Mesenchymal stem cell (in vitro differentiated cells and primary cell): ENCODE data around the gene FLT1.

Source experiments
- DNase-seq: peaks from one replicate; pipeline ENCODE4 v3.0.0-alpha.2; 2013
- H2AFZ ChIP-seq: one replicate; pipeline ENCODE4 v1.6.1; 2013; ENCODE audit warnings: low read depth, mild to moderate bottlenecking, control low read depth, inconsistent platforms, low read length, moderate library complexity
- H2AK5ac ChIP-seq: 2 replicates; pipeline ENCODE4 v1.6.1; 2013; ENCODE audit warnings: low read length, moderate library complexity, mild to moderate bottlenecking, inconsistent platforms; ENCODE audit not compliant: severe bottlenecking
- H2BK120ac ChIP-seq: one replicate; pipeline ENCODE4 v1.6.1; 2013; ENCODE audit warnings: low read depth, mild to moderate bottlenecking, inconsistent platforms, low read length, moderate library complexity
- H2BK12ac ChIP-seq, 2 experiments: one replicate each; pipeline ENCODE4 v1.6.1; 2013; ENCODE audit warnings: inconsistent platforms in 2 of 2, low read length in 2 of 2, mild to moderate bottlenecking in 2 of 2, moderate library complexity in 2 of 2, control low read depth in 1 of 2
- H2BK15ac ChIP-seq: one replicate; pipeline ENCODE4 v1.6.1; 2013; ENCODE audit warnings: mild to moderate bottlenecking, low read depth, inconsistent platforms; ENCODE audit not compliant: poor library complexity, severe bottlenecking
- H2BK5ac ChIP-seq: 2 replicates; pipeline ENCODE4 v1.6.1; 2013; ENCODE audit warnings: low read depth, mild to moderate bottlenecking, low read length, control low read depth, inconsistent platforms; ENCODE audit not compliant: poor library complexity, severe bottlenecking
- H3K14ac ChIP-seq, 2 experiments: one replicate each; pipeline ENCODE4 v1.6.1; 2013; ENCODE audit warnings: inconsistent platforms in 2 of 2, low read length in 2 of 2, control low read depth in 1 of 2, mild to moderate bottlenecking in 1 of 2, moderate library complexity in 1 of 2
- H3K18ac ChIP-seq, 2 experiments: one replicate each; pipeline ENCODE4 v1.6.1; 2013; ENCODE audit warnings: inconsistent platforms in 2 of 2, low read length in 2 of 2, control low read depth in 1 of 2, low read depth in 1 of 2, mild to moderate bottlenecking in 1 of 2
- H3K23ac ChIP-seq, 2 experiments: one replicate each; pipeline ENCODE4 v1.6.1; 2013; ENCODE audit warnings: inconsistent platforms in 2 of 2, low read length in 2 of 2, mild to moderate bottlenecking in 2 of 2, moderate library complexity in 2 of 2, control low read depth in 1 of 2
- H3K27ac ChIP-seq: 2 replicates; pipeline ENCODE4 v1.5.1; 2013; ENCODE audit warnings: mild to moderate bottlenecking, moderate library complexity, low read length, control low read depth, inconsistent platforms; ENCODE audit not compliant: poor library complexity, severe bottlenecking
- H3K27me3 ChIP-seq, 2 experiments: 2 replicates each; pipeline versions ENCODE4 v1.6.1 to v1.7.0; 2013; ENCODE audit warnings: low read length in 2 of 2, mild to moderate bottlenecking in 2 of 2, moderate library complexity in 2 of 2, control low read depth in 1 of 2, inconsistent platforms in 1 of 2; ENCODE audit not compliant: control insufficient read depth in 1 of 2, insufficient read depth in 1 of 2
- H3K36me3 ChIP-seq, 2 experiments: 2 replicates each; pipeline versions ENCODE4 v1.6.1 to v1.7.0; 2013; ENCODE audit warnings: low read length in 2 of 2, control low read depth in 1 of 2, inconsistent platforms in 1 of 2, low read depth in 1 of 2, mild to moderate bottlenecking in 1 of 2; ENCODE audit not compliant: insufficient read depth in 2 of 2, control insufficient read depth in 1 of 2
- H3K4ac ChIP-seq, 2 experiments: one replicate each; pipeline ENCODE4 v1.6.1; 2013; ENCODE audit warnings: inconsistent platforms in 2 of 2, low read length in 2 of 2, mild to moderate bottlenecking in 2 of 2, moderate library complexity in 2 of 2, control low read depth in 1 of 2, low read depth in 1 of 2
- H3K4me1 ChIP-seq: 2 replicates; pipeline ENCODE4 v1.6.1; 2013; ENCODE audit warnings: low read depth, low read length, control low read depth; ENCODE audit not compliant: control insufficient read depth, insufficient read depth
- H3K4me2 ChIP-seq: 2 replicates; pipeline ENCODE4 v1.6.1; 2013; ENCODE audit warnings: low read length, mild to moderate bottlenecking, inconsistent platforms; ENCODE audit not compliant: poor library complexity, severe bottlenecking
- H3K4me3 ChIP-seq, 2 experiments: 2 replicates each; pipeline versions ENCODE4 v1.5.1 to v1.7.0; 2013; ENCODE audit warnings: low read length in 2 of 2, mild to moderate bottlenecking in 2 of 2, control low read depth in 1 of 2, low read depth in 1 of 2; ENCODE audit not compliant: insufficient read depth in 1 of 2
- H3K79me1 ChIP-seq: replicated peaks from 2 replicates; pipeline ENCODE4 v1.6.1; 2013; ENCODE audit warnings: mild to moderate bottlenecking, control low read depth, low read length, inconsistent platforms; ENCODE audit not compliant: poor library complexity, severe bottlenecking
- H3K9ac ChIP-seq: 2 replicates; pipeline ENCODE4 v1.7.0; 2013; ENCODE audit warnings: mild to moderate bottlenecking, low read length, moderate library complexity
- H3K9me3 ChIP-seq: 2 replicates; pipeline ENCODE4 v1.7.0; 2013; ENCODE audit warnings: mild to moderate bottlenecking, low read length; ENCODE audit not compliant: control insufficient read depth
- H4K8ac ChIP-seq: one replicate; pipeline ENCODE4 v1.6.1; 2013; ENCODE audit warnings: inconsistent platforms, mild to moderate bottlenecking, low read length, moderate library complexity
- H4K91ac ChIP-seq: one replicate; pipeline ENCODE4 v1.6.1; 2013; ENCODE audit warnings: mild to moderate bottlenecking, low read length, inconsistent platforms
- WGBS: methylation state at CpG from one replicate; pipeline ENCODE4 v1.1.7; 2013; ENCODE audit warnings: mixed read lengths; 5-methylcytosine and 5-hydroxymethylcytosine counted together

The FLT1 gene

GRCh38 chr13:28306325-28306724, 188.6 kb downstream of the FLT1 start:
- no peak overlapping the region for H3K14ac ChIP-seq
- H3K4me1 ChIP-seq = no peaks in the 10 kb centered on the region
- no peak overlapping the region for H2BK12ac ChIP-seq
- H2BK15ac ChIP-seq = no peak overlapping the region
- H2AK5ac ChIP-seq = no peak overlapping the region
- no peak overlapping the region for H4K91ac ChIP-seq
- H4K8ac ChIP-seq = no peak overlapping the region
- no peak overlapping the region for H3K23ac ChIP-seq
- no peak overlapping the region for H2BK5ac ChIP-seq
- H3K4me3 ChIP-seq = no peak overlapping the region
- H3K79me1 ChIP-seq = no peaks in the 10 kb centered on the region
- H3K18ac ChIP-seq = no peak overlapping the region
- no peak overlapping the region for H3K9ac ChIP-seq
- H3K36me3 ChIP-seq = no peaks in the 10 kb centered on the region
- no peak overlapping the region for H2AFZ ChIP-seq
- H3K27ac ChIP-seq = no peak overlapping the region
- no peak overlapping the region for H3K4ac ChIP-seq
- H3K27me3 ChIP-seq = peaks cover 0 to 11% of the 10 kb centered on the region in 2 experiments
- no peak for DNase-seq
- no peak overlapping the region for H3K4me2 ChIP-seq
- WGBS = 94% methylated on average over 9 of the region's 10 CpGs
- H3K9me3 ChIP-seq = no peaks in the 10 kb centered on the region
- no peak overlapping the region for H2BK120ac ChIP-seq

GRCh38 chr13:28301839-28302238, 193.1 kb downstream of the FLT1 start:
- H3K79me1 ChIP-seq = no peaks in the 10 kb centered on the region
- H2BK12ac ChIP-seq = no peak overlapping the region
- no peak overlapping the region for H3K18ac ChIP-seq
- H3K4me3 ChIP-seq = no peak overlapping the region
- no peak overlapping the region for H2AK5ac ChIP-seq
- DNase-seq = no peak
- H2BK120ac ChIP-seq = no peak overlapping the region
- H3K23ac ChIP-seq = no peak overlapping the region
- H4K8ac ChIP-seq = no peak overlapping the region
- H2BK5ac ChIP-seq = no peak overlapping the region
- H3K9me3 ChIP-seq = no peaks in the 10 kb centered on the region
- no peak overlapping the region for H2AFZ ChIP-seq
- no peak overlapping the region for H3K27ac ChIP-seq
- no peak overlapping the region for H3K14ac ChIP-seq
- WGBS = no CpG with 5 or more reads among the region's 4 CpGs
- H4K91ac ChIP-seq = no peak overlapping the region
- H3K36me3 ChIP-seq = peaks cover 0 to 3% of the 10 kb centered on the region in 2 experiments
- H2BK15ac ChIP-seq = no peak overlapping the region
- no peak overlapping the region for H3K9ac ChIP-seq
- H3K4me2 ChIP-seq = no peak overlapping the region
- no peak overlapping the region for H3K4ac ChIP-seq
- H3K27me3 ChIP-seq = peaks cover 0 to 6% of the 10 kb centered on the region in 2 experiments
- H3K4me1 ChIP-seq = peaks cover 6% of the 10 kb centered on the region

GRCh38 chr13:28299916-28300315, 195.0 kb downstream of the FLT1 start:
- no peak for DNase-seq
- WGBS = 100% methylated on average over 1 of the region's 2 CpGs
- no peak overlapping the region for H3K14ac ChIP-seq

GRCh38 chr13:28297341-28297740, 197.6 kb downstream of the FLT1 start:
- Histone ChIP-seq H2BK12ac (no peak overlapping the region), H3K4me2 (peak overlapping the region; percentile 16), H3K4me3 (no peak overlapping the region), H3K9me3 (no peaks in the 10 kb centered on the region), H2BK15ac (no peak overlapping the region), H3K27ac (no peak overlapping the region), H2BK120ac (no peak overlapping the region), H3K36me3 (peaks cover 8 to 30% of the 10 kb centered on the region in 2 experiments), H2BK5ac (no peak overlapping the region), H3K14ac (no peak overlapping the region), H3K23ac (no peak overlapping the region), H3K79me1 (no peaks in the 10 kb centered on the region), H3K9ac (no peak overlapping the region), H4K91ac (no peak overlapping the region), H2AK5ac (no peak overlapping the region), H4K8ac (peak overlapping the region; percentile 69), H3K4me1 (peaks cover 8% of the 10 kb centered on the region), H3K4ac (no peak overlapping the region), H3K18ac (no peak overlapping the region), H3K27me3 (no peaks in the 10 kb centered on the region), H2AFZ (no peak overlapping the region)
- DNase-seq = no peak
- 79% methylated on average over 3 of the region's 3 CpGs for WGBS

More at GRCh38 chr13:28299916-28300315, 195.0 kb downstream of the FLT1 start:
- H3K36me3 ChIP-seq = peaks cover 7 to 8% of the 10 kb centered on the region in 2 experiments
- H3K4me1 ChIP-seq = peaks cover 8% of the 10 kb centered on the region
- H3K4me2 ChIP-seq = no peak overlapping the region
- no peak overlapping the region for H2AFZ ChIP-seq
- H4K8ac ChIP-seq = no peak overlapping the region
- no peak overlapping the region for H2BK120ac ChIP-seq
- H2AK5ac ChIP-seq = no peak overlapping the region
- no peak overlapping the region for H3K4ac ChIP-seq
- peak overlapping the region in 1 of 2 experiments; percentile 21 for H3K18ac ChIP-seq
- H2BK15ac ChIP-seq = no peak overlapping the region
- no peak overlapping the region for H2BK12ac ChIP-seq
- no peak overlapping the region for H3K27ac ChIP-seq
- H3K23ac ChIP-seq = no peak overlapping the region
- H3K27me3 ChIP-seq = peaks cover 0 to 3% of the 10 kb centered on the region in 2 experiments
- no peaks in the 10 kb centered on the region for H3K9me3 ChIP-seq
- H3K79me1 ChIP-seq = no peaks in the 10 kb centered on the region
- H3K4me3 ChIP-seq = no peak overlapping the region
- no peak overlapping the region for H2BK5ac ChIP-seq
- no peak overlapping the region for H4K91ac ChIP-seq
- H3K9ac ChIP-seq = no peak overlapping the region
